GM13976 (cell line): ENCODE results near the gene PCSK6.
"Not testable (repeated sequence)": the region's sequence is repeated elsewhere in the genome, so short reads cannot be mapped to it uniquely, and the experiment has no call there.

Experiments used
- DNase-seq: peaks from one replicate; pipeline ENCODE4 v3.0.0; 2012; ENCODE audit warnings: low spot score
- CTCF ChIP-seq: IDR thresholded peaks from 2 replicates; pipeline ENCODE4 v1.5.1; 2012; ENCODE audit warnings: borderline replicate concordance, mild to moderate bottlenecking; ENCODE audit not compliant: insufficient read depth; ENCODE audit errors: extremely low read depth, missing control alignments, control extremely low read depth
- in situ Hi-C: fragments of 300-500 bp; cut with MboI; formaldehyde crosslinking; loops from one replicate; pipeline ENCODE4 v1.12.0; 2022; ENCODE audit warnings: low sequenced_read_pairs, mixed read lengths, inconsistent platforms; ENCODE audit not compliant: unreplicated experiment

Gene PCSK6

GRCh38 chr15:101338502-101339057, 150.9 kb downstream of the PCSK6 start:
- in situ Hi-C loops: no loop called here
- TF ChIP-seq CTCF: no peak
- DNase-seq: no peak

DNA sequence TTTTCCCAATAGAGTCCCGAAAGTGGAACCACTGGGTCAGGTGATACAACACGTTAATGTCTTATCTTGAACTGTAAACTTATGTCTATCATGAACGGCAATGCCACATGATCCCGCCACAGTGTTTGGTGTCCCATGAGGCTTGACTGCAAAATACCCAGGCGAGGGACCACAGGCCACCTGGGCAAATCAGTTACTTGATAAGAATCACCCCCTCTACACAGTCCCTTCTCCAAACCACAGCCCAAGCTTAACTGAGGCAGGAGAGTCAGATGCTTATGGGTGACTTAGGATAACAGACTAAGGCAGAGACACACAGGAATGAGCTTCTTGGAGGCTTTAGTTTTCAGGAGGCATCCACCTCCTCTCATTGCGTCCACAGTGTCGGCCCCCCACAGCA, 151.5 kb downstream of the PCSK6 start:
- TF ChIP-seq CTCF: no peak
- in situ Hi-C loops: no loop called here

DNA sequence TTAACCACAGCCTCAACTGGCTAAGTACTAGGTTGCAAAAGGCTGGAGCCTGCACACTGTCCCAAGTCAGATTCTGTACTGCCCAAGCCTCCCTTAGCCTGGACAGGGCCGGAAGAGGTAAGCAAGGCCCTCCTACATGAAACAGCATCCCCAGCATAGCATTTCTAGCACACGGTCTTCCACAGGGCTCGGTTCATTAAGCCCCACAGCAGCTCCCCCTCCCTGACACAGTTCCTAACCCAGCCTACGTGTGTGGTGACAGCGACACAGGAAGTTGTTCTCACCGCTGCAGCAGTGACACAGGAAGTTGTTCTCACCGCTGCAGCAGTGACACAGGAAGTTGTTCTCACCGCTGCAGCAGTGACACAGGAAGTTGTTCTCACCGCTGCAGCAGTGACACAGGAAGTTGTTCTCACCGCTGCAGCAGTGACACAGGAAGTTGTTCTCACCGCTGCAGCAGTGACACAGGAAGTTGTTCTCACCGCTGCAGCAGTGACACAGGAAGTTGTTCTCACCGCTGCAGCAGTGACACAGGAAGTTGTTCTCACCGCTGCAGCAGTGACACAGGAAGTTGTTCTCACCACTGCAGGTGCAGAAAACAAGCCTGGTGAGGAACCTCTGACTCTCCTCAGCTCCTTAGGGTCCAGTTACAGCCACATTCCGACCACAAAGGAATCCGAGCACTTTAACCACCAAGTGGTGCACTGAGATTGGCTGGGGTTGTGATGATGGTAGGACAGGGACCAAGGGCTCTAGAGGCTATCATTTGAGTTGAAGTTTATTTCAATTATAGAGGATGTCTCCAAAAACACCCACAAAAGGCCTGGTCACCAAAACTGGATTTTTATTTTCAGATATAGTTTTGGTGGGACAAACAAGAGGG, 155.4 kb downstream of the PCSK6 start:
- DNase-seq: peak; percentile 75

More for the DNA sequence above, 151.5 kb downstream of the PCSK6 start:
- no peak for DNase-seq

DNA sequence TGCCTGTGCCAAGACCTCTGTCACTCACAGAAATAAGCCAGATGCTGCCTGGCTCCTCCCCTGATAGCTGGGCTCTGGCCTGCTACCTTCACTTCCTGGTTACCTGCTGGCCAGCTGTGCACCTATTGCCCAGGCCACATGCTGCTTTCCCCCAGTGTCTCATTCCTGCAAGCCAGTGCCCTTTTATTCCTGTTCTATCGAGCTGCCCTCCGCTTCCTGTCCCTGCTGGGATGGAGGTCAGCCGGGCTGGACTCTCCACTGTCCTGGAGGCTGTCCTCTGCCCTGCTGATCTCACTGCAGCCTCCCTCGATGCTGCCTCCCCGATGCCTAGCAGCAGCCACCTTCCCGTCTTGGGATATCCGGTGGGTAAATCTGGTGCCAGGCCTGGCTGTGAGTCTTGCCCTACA, 157.4 kb downstream of the PCSK6 start:
- in situ Hi-C loops: no loop called here
- no peak for DNase-seq
- no peak for TF ChIP-seq CTCF

More for the DNA sequence above, 155.4 kb downstream of the PCSK6 start:
- in situ Hi-C loops: not testable (repeated sequence)

- TF ChIP-seq CTCF: no peak
- DNase-seq: no peak
- in situ Hi-C loops: no loop called here
Observed at GRCh38 chr15:101329867-101330380, 159.6 kb downstream of the PCSK6 start.

DNA sequence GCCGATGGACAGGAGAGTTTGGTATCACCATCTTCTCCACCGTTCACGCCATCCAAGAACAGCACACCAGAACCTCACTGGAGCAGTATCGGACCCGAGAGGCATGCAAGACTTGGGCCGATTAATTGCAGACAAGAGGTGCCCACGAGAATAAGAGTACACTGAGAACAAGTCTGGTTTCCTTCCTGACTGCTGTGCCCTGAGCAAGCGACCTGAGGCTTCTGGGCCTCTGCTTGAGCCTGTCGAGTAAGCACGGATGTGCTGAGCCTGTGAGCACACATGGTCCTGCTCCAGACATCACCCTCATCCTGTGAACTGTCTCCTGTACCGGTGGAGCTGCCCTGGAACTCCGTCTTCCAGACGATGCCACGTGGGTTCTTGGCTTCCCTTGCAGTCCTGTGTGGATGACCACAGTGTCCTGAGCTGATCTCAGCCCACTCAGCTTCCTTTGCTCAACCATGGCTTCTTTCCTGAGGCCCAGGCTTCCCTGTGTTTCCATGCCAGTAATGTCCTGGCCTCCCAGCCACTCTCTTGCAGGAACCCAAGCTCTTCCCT, 160.1 kb downstream of the PCSK6 start:
- no peak for TF ChIP-seq CTCF
- DNase-seq: no peak
- in situ Hi-C loops: no loop called here

DNA sequence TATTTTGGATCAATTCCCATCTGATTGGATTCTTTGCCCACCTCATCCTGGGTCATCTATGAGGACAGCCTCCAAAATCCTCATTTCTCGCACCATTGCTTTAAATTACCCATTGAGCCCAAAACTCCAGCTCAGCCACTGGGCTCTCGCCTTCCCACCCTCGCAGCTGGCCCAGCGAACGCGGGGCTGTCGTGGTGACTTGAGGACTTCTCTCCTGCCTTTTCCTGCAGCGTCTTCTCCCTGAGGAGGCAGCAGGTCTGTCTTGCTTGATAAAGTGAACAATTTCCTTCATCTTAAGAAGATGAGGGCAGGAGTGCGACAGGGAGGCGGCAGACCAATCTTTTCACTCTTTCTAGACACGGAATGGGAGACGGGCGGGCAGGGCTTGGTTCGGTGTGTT, 161.5 kb downstream of the PCSK6 start:
- DNase-seq: no peak
- TF ChIP-seq CTCF: no peak
- in situ Hi-C loops: no loop called here
